ENCODE results near the gene TSPEAR. TPM values are rescaled to one million over a fixed set of nuclear protein-coding genes. Genes with fewer than 3 reads are reported as not detected.
A peak's percentile ranks its signal among the peaks of the same experiment; 100 is the strongest.

Gene TSPEAR
- total RNA-seq, 1 experiment from 2014 or later = not detected

DNA sequence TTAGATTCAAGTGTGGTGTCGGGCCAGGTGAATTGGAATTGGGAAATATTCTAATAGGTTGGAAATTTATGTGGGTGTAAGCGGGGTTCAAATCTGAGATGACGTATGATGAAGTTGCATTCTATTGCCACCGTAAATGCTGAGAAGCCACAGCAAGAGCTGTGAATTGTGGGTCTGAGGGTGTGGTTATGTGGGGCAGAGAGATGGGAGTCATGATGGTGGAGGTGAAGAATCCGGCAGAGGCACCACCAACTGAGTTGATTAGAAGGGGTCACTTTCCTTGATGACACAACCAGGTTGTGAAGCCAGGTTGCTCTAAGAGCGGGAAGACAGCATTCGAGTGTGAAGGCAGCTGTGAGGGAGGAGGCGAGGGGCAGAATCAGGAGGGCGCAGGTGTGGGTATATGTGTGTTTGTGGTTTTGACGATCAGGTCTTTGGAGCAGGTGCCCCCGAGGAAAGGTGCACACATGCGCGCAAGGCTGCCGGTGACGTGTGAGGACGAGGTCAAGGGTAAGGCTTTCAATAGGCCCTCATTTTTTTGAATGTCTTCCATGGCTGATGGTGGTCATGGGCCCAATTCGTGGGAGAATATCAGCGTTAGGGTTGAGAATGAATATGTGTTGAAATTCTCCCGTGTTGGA, 237.3 kb downstream of the TSPEAR start:
- no peaks in the 10 kb centered on the region for H3K27me3 ChIP-seq
- H3K4me3 ChIP-seq = no peak overlapping the region
- no peak overlapping the region for H3K27ac ChIP-seq
- DNase-seq = no peak
- no peaks in the 10 kb centered on the region for H3K9me3 ChIP-seq (replicated peaks)
- H3K4me1 ChIP-seq = no peaks in the 10 kb centered on the region
- H3K36me3 ChIP-seq = no peaks in the 10 kb centered on the region

DNA sequence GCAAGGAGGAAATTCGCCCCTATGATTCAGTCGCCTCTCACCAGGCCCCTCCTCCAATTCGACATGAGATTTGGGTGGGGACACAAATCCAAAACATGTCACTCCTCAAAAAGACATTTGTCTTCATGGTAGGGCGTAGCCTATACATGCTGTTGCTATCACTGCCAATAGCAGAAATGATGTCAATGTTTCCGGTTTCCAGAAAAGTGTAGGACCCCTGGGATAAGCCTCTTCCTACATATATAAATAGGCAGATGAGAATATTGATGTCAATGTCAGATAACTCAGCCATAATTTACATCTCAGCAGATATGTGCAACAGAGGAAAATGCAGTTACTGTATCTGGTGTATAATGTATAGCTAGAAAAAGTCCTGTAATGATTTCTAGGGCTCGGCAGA, 239.4 kb downstream of the TSPEAR start:
- H3K4me3 ChIP-seq = no peak overlapping the region
- no peak overlapping the region for H3K27ac ChIP-seq
- no peaks in the 10 kb centered on the region for H3K27me3 ChIP-seq
- DNase-seq = no peak
- H3K4me1 ChIP-seq = no peaks in the 10 kb centered on the region
- no peaks in the 10 kb centered on the region for H3K9me3 ChIP-seq (replicated peaks)
- no peaks in the 10 kb centered on the region for H3K36me3 ChIP-seq

DNA sequence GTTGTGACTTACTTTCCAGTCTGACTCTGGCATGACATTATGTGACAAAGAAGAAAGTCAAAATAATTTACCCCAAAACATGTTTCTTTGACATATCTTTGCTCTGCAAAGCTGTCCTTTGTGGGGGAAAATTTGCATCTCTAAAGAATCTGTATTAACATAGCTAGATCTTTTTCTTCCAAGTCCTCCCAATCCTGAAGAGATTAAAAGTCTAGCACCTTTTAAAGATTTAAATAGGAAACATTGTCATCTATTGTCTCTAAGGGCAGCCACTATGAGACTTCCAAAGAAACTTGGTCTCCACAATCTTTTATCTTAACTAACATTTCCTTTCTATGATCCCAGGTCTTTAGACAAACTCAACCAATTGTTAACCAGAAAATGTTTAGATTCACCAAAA, 240.0 kb downstream of the TSPEAR start:
- Histone ChIP-seq H3K27me3 (no peaks in the 10 kb centered on the region), H3K27ac (no peak overlapping the region), H3K4me3 (no peak overlapping the region), H3K4me1 (no peaks in the 10 kb centered on the region), H3K36me3 (no peaks in the 10 kb centered on the region), H3K9me3 (replicated peaks) (no peaks in the 10 kb centered on the region)
- no peak for DNase-seq

DNA sequence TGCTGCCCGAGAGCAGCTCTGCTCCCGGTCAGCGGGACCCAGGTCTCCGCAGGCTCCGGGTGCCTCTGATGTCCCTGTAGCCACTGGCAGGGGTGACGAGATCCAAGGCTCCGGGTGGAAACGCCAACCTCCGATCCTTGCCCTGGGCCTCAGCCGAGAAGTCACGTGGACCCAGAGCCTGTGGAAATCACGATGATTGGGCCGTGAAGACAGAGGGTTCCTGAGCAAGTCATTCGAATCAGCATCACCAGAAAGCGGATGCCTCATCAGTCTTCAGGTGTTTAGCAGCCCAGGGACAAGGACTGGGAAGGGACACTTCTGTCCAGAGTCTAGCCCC, 243.5 kb downstream of the TSPEAR start:
- no peak overlapping the region for H3K4me3 ChIP-seq
- no peak overlapping the region for H3K27ac ChIP-seq
- no peak for DNase-seq

DNA sequence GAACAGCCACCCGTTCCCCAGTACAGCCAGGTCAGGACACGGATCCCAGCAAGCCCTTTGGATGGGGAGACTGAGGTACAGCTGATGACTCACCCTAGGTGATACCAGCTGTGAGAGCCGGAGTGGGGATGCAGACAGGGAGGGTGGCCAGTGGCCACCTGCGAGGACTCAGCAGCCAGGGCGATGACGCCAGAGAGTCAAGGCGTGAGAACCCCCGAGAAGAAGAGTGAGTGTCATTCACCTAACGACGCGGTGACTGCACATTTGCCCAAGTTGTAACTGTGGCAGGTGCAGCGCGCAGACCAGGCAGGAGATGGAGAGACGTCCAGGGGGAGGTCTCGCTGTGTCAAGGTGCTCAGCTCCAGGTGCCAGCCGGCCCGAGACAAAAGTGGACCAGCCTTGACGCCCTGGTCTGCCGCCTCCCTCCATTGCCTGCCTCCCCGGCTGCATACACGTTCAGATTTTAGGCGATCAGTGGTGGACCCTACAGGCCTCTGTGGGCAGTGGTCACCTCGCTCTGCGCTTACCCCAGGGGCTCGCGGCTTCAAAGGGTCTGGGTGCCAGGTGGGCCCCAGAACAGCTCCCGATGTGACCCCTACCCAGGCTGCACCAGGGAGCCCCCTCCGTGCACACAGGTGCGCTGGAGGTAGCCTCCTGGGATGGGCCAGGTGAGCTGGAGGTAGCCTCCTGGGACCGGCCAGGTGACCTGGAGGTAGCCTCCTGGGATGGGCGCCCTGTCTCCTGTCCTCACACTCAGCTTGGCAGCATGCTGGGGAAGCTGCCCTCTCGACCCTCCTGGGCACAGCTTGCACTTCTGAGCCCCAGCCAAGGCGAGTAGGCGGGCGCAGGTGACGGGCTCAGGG, 244.1 kb downstream of the TSPEAR start:
- no peak overlapping the region for H3K4me3 ChIP-seq
- DNase-seq = no peak
- H3K27ac ChIP-seq = no peak overlapping the region
- H3K27me3 ChIP-seq = no peaks in the 10 kb centered on the region
- H3K9me3 ChIP-seq (replicated peaks) = no peaks in the 10 kb centered on the region
- no peaks in the 10 kb centered on the region for H3K36me3 ChIP-seq
- H3K4me1 ChIP-seq = 0 out of 2 replicates have a peak, but pooled peaks cover 2% of the 10 kb centered on the region

More for the DNA sequence above, 243.5 kb downstream of the TSPEAR start:
- Histone ChIP-seq H3K27me3 (no peaks in the 10 kb centered on the region), H3K4me1 (no peaks in the 10 kb centered on the region), H3K9me3 (replicated peaks) (no peaks in the 10 kb centered on the region), H3K36me3 (no peaks in the 10 kb centered on the region)

DNA sequence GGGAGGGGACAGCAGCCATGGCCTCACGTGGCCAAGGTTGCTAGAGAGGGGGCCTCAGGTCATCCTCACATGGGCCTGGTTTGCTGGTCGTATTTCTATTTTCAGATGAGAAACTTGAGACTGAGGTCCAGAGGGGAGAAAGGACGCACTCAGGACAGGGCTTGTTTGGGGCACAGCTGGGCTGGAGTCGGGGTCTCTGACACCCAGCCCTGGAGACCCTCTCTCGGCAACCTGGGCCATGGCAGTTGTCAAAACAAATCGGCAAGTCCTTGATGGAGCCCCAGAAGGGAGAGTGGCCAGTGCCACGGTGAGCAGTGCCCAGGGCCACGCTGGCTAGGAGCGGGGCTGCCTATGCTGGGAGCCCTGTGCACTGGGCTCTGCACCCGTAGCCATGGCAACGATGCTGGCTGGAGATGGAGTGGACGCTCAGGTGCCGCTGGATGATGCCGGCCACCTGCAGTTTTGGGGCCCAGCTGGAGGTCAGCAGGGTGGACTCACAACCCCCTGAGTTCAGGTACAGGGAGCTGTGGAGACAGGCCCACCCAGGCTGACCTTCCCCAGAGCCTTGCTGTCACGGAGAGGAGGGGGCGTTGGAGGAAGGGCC, 244.9 kb downstream of the TSPEAR start:
- no peaks in the 10 kb centered on the region for H3K27me3 ChIP-seq
- H3K4me1 ChIP-seq = peaks cover 5% of the 10 kb centered on the region; the same call in 1 of the 2 replicates
- H3K27ac ChIP-seq = no peak overlapping the region
- no peaks in the 10 kb centered on the region for H3K36me3 ChIP-seq
- DNase-seq = no peak
- no peak overlapping the region for H3K4me3 ChIP-seq
- H3K9me3 ChIP-seq (replicated peaks) = no peaks in the 10 kb centered on the region

DNA sequence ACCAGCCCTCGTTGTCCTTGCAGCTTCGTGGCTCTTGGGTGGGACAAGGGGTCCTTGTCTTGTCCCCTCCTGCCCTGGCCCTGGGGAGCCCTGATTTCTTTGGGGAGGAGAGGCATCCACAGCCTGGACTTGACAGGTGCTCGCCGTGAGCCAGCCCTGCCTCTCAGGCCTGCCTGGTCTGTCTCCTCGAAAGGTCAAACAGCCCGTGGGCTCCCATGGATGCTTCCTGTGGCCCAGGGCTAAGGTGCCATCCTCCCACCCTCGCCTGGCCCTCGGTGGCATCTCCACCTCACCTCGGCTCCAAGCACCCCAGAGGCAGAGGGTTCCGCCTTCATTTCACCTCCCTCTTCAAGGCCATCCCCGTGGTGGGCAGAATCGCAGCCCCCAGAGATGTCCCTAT, 247.0 kb downstream of the TSPEAR start:
- Histone ChIP-seq H3K27ac (no peak overlapping the region), H3K9me3 (replicated peaks) (no peaks in the 10 kb centered on the region), H3K4me1 (peaks cover 7% of the 10 kb centered on the region; the same call in 1 of the 2 replicates), H3K4me3 (no peak overlapping the region), H3K27me3 (no peaks in the 10 kb centered on the region), H3K36me3 (no peaks in the 10 kb centered on the region)
- no peak for DNase-seq

DNA sequence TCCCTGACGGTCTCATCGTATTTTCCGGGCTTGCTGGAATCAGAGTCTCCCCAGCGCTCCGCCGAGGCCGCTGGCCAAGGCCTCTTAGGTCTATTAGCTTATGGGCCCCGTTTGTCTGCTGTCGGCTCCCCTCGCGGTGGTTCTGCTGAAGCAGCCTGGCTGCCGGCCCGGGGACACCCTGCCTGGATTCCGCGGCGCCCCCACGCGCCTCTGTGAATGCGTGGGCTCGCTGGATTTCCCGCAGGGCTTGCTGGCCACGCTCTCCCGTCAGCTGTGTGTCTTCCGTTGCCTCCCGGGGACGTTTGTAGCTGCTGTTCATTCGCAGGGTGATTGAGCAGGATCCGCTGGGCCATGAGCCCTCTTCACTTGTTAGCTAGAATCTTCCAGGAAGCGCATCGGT, 247.6 kb downstream of the TSPEAR start:
- Histone ChIP-seq H3K4me3 (no peak overlapping the region), H3K36me3 (no peaks in the 10 kb centered on the region), H3K9me3 (replicated peaks) (no peaks in the 10 kb centered on the region), H3K27ac (no peak overlapping the region), H3K4me1 (peaks cover 7% of the 10 kb centered on the region; the same call in 1 of the 2 replicates), H3K27me3 (no peaks in the 10 kb centered on the region)
- DNase-seq = no peak

DNA sequence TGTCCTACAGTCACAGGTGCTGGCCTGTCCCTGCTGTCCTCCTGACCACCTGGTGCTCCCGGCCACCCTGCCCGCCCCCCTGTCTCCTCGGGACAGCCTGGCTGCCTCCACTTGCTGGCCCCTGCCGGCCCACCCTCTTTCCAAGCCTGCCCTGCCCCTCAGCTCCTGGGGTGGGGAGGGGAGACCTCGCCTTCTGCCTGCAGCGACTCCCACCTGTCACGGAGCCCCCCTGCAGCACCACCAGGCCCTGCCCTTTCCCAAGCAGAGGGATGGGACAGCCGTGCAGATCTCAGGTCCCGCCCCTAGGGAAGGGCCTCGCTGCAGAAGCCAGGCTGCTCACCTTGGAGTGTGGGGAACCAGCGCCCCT, 248.6 kb downstream of the TSPEAR start:
- H3K4me3 ChIP-seq = no peak overlapping the region
- H3K9me3 ChIP-seq (replicated peaks) = no peaks in the 10 kb centered on the region
- H3K27ac ChIP-seq = no peak overlapping the region
- no peak for DNase-seq
- no peaks in the 10 kb centered on the region for H3K27me3 ChIP-seq
- H3K36me3 ChIP-seq = no peaks in the 10 kb centered on the region
- peaks cover 7% of the 10 kb centered on the region; the same call in 1 of the 2 replicates for H3K4me1 ChIP-seq

DNA sequence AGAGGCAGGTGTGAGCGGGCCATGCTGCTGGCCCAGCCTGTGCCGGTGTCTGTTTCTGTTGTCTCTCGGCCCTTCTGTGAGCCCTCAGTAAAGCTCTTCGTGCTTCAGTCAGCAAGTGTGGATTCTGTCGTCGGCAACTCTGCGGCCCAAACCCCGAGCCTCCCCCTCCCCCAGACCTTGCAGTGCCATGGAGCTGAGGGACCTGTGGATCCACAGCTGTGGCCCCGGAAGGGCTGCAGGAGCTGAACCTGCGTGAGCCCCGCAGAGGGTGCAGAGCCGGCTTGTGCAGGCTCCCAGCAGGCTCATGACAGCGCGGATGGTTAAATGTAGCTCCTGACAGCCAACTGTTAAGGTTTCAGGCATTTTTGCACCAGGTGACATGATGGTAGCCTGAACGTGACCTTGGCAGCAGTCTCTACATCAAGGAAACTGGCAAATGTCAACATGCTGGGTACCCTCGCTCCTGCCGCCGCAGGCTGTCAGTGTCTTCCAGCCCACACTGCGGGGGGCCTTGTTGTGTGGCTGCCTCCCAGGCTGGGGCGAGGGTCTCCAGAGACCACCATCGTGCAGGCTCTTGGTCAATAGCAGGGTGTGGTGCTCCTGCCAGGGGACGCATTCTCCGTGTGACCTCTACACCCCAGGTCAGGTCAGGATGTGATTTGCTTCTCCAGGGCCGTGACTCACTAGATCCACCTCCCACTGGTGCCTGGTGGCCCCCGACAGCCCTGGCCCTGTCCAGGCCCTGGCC, 249.1 kb downstream of the TSPEAR start:
- no peaks in the 10 kb centered on the region for H3K27me3 ChIP-seq
- peaks cover 7% of the 10 kb centered on the region; the same call in 1 of the 2 replicates for H3K4me1 ChIP-seq
- H3K9me3 ChIP-seq (replicated peaks) = no peaks in the 10 kb centered on the region
- H3K27ac ChIP-seq = no peak overlapping the region
- no peaks in the 10 kb centered on the region for H3K36me3 ChIP-seq
- no peak overlapping the region for H3K4me3 ChIP-seq
- DNase-seq = no peak

DNA sequence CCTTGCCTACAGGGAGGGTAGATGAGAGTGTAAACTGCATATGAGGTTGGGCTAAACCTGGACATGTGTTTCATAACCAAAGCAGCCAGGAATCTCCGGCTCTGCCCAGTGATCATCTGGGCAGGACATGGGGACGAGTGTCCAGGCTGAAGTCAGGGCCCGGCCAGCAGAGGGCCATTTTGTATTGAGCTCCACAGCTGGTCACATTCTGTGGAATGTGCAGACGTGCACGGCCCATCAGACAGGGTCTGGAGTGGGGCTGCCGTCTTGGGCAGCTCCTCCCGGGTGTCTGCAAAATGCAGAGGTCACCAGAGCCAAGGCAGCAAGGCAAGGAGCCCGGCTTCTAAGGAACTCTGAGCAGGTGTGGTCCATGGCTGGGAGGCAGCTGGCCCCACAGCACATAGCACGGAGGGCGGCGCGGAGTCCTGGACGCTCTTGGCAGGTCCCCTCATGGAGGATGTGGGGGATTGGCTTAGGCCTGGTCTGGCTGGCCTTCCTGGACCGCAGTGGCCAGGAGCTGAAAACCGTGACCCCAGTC, 249.8 kb downstream of the TSPEAR start:
- Histone ChIP-seq H3K27ac (no peak overlapping the region), H3K4me3 (no peak overlapping the region), H3K9me3 (replicated peaks) (no peaks in the 10 kb centered on the region), H3K27me3 (no peaks in the 10 kb centered on the region), H3K36me3 (no peaks in the 10 kb centered on the region), H3K4me1 (peaks cover 7% of the 10 kb centered on the region; the same call in 1 of the 2 replicates)
- peak; percentile 35 to 53 for DNase-seq

DNA sequence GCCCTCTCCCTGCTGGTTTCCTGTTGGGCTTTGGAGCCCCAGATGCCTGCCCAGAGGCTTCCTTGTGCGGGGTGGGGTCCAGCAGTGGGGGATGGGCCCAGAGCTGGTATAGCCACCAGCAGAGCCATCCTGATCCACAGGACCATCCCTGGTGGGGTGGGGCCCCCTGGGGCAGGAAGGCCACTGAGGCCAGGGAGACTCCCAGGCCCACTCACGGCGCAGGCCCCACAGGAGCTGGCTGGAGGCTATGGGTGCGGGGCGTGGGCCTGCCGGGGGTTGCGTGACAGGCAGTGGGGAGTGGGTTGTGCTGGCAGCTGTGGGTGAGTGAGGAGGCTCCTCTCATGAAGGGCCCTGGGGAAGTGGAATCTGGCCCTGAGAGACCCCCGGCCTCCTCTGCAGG, 250.4 kb downstream of the TSPEAR start:
- DNase-seq = no peak
- H3K27ac ChIP-seq = no peak overlapping the region
- peaks cover 7% of the 10 kb centered on the region; the same call in 1 of the 2 replicates for H3K4me1 ChIP-seq
- H3K27me3 ChIP-seq = no peaks in the 10 kb centered on the region
- no peaks in the 10 kb centered on the region for H3K36me3 ChIP-seq
- H3K9me3 ChIP-seq (replicated peaks) = no peaks in the 10 kb centered on the region
- no peak overlapping the region for H3K4me3 ChIP-seq

DNA sequence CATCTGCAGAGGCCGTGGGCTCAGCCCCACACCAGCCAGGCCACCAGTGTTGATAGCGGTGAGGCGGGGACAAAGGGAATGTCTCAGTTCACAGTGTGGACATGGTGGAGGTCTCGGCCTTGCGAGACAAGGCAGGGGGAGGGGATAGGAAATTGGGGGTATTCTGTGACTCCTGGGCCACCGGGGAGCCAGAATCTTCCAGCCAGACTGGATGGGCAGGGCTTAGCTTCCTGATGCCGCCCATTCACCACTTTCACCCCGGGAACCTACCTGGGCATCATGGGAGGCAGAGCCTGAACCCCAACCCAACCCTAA, 251.0 kb downstream of the TSPEAR start:
- Histone ChIP-seq H3K4me1 (peaks cover 7% of the 10 kb centered on the region; the same call in 1 of the 2 replicates), H3K36me3 (no peaks in the 10 kb centered on the region), H3K9me3 (replicated peaks) (no peaks in the 10 kb centered on the region), H3K27ac (no peak overlapping the region), H3K4me3 (no peak overlapping the region), H3K27me3 (no peaks in the 10 kb centered on the region)
- DNase-seq = no peak

DNA sequence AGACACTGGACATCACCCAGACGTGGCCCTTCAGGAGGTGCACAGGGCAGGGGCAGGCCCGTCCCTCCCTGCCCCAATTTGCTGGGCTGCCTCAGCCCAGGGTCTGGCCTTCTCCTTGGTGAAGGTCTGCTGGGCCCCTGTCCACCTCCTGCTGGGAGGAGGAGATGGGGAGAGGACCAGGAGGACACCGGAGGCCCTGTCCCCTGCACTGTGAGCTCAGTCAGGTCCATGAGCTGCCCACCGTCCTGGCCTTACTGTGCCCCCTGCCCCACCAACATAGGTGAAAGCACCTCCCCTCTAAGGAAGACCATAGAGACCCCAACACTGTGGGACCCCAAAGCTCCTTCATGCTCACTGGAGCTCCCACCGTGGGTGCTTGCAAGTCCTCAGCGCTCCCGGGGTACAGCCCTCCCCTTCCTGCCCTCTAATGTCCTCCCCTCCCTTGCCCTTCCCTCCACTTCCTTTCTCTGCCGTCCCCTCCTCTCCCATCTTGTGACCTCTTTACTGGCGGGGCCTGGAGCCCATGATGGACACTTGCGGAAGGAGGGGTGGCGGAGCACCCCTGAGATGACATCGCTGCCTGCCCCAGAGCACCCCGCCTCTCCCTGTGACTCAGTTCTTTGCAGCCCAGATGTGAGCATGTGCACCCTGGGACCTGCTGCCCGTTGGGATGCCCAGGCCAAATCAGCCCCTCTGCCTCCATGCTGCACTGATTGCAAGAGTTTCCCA, 251.5 kb downstream of the TSPEAR start:
- no peaks in the 10 kb centered on the region for H3K9me3 ChIP-seq (replicated peaks)
- no peaks in the 10 kb centered on the region for H3K27me3 ChIP-seq
- no peak for DNase-seq
- peaks cover 7% of the 10 kb centered on the region; the same call in 1 of the 2 replicates for H3K4me1 ChIP-seq
- H3K36me3 ChIP-seq = no peaks in the 10 kb centered on the region
- no peak overlapping the region for H3K27ac ChIP-seq
- H3K4me3 ChIP-seq = no peak overlapping the region
